B cell (primary cell): ENCODE measurements around the gene DLX1. TPM values are rescaled to one million over a fixed set of nuclear protein-coding genes. Genes with fewer than 3 reads are reported as not detected.

Experiments
- ATAC-seq: fragments of 200-7000 bp; cut with Tn5 transposase; one replicate; pipeline ENCODE4 v1.10.0; 2021; ENCODE audit warnings: low read depth, mild to moderate bottlenecking, moderate number of reproducible peaks, moderate library complexity
- CTCF ChIA-PET: fragments of 350-600 bp; sonication (Branson Sonifier 250); formaldehyde crosslinking; loops from one replicate; lab custom pipeline; 2021; ENCODE audit warnings: antibody characterized with exemption, inconsistent platforms; lab: Charles Lee
- POLR2A ChIA-PET: fragments of 350-600 bp; sonication (Branson Sonifier 250); formaldehyde crosslinking; loops from one replicate; lab custom pipeline; 2021; ENCODE audit warnings: antibody characterized with exemption; lab: Charles Lee
- DNase-seq: peaks from one replicate; pipeline ENCODE4 v3.0.0; 2013
- H2AFZ ChIP-seq: 2 replicates; pipeline ENCODE4 v1.6.1; 2012; ENCODE audit warnings: mild to moderate bottlenecking, low read depth, low read length; ENCODE audit not compliant: insufficient read depth, poor library complexity, severe bottlenecking
- H3K27ac ChIP-seq, 2 donors: 1 replicate in 1 of 2; 2 replicates in 1 of 2; pipeline ENCODE4 v1.5.1; 2012 to 2013; ENCODE audit warnings: low read length in 2 of 2, mild to moderate bottlenecking in 2 of 2, moderate library complexity in 1 of 2
- H3K27me3 ChIP-seq, 4 experiments: fragments of 200-600 bp in 1 of 4; sonication (generic) in 1 of 4; replicated peaks in 1 of 4; 1 replicate in 2 of 4; 2 replicates in 2 of 4; pipeline versions ENCODE4 v1.6.1 to v1.7.0; 2013 to 2016; ENCODE audit warnings: low read length in 3 of 4, mild to moderate bottlenecking in 2 of 4, mixed read lengths in 1 of 4, moderate library complexity in 1 of 4; ENCODE audit not compliant: insufficient read depth in 4 of 4, control insufficient read depth in 3 of 4; ENCODE audit errors: control extremely low read depth in 1 of 4
- H3K36me3 ChIP-seq, 2 experiments: replicated peaks in 1 of 2; 1 replicate in 1 of 2; 2 replicates in 1 of 2; pipeline versions ENCODE4 v1.6.1 to v1.7.1; 2013; ENCODE audit warnings: low read length in 1 of 2; ENCODE audit not compliant: insufficient read depth in 2 of 2, control insufficient read depth in 1 of 2; ENCODE audit errors: control extremely low read depth in 1 of 2, extremely low read depth in 1 of 2
- H3K4me1 ChIP-seq, 2 donors: fragments of 200-600 bp in 1 of 2; sonication (generic) in 1 of 2; 1 replicate in 1 of 2; 2 replicates in 1 of 2; pipeline versions ENCODE4 v1.5.1 to v1.6.1; 2013 to 2017; ENCODE audit warnings: low read length in 2 of 2; ENCODE audit not compliant: control insufficient read depth in 2 of 2, insufficient read depth in 2 of 2
- H3K4me2 ChIP-seq: replicated peaks from 2 replicates; pipeline ENCODE3; 2012; ENCODE audit warnings: mild to moderate bottlenecking, low read depth, low read length; ENCODE audit not compliant: poor library complexity, severe bottlenecking
- H3K4me3 ChIP-seq, 5 experiments: fragments of 200-600 bp in 1 of 5; sonication (generic) in 1 of 5; 1 replicate in 3 of 5; 2 replicates in 2 of 5; pipeline versions ENCODE4 v1.5.1 to v1.7.0; 2011 to 2016; ENCODE audit warnings: low read length in 4 of 5, mild to moderate bottlenecking in 4 of 5, low read depth in 2 of 5, control low read depth in 1 of 5, moderate library complexity in 1 of 5; ENCODE audit not compliant: insufficient read depth in 1 of 5; ENCODE audit errors: control extremely low read depth in 1 of 5, extremely low read depth in 1 of 5
- H3K79me2 ChIP-seq: fragments of 200-600 bp; sonication (generic); one replicate; pipeline ENCODE4 v1.6.0; 2016; ENCODE audit warnings: low read length; ENCODE audit not compliant: control insufficient read depth, insufficient read depth
- H3K9ac ChIP-seq: fragments of 200-600 bp; sonication (generic); 2 replicates; pipeline ENCODE4 v1.6.1; 2017; ENCODE audit warnings: mild to moderate bottlenecking, low read length, moderate library complexity
- H3K9me3 ChIP-seq, 3 donors: one replicate each; pipeline versions ENCODE4 v1.6.1 to v1.7.1; 2013; ENCODE audit warnings: low read length in 2 of 3; ENCODE audit not compliant: control insufficient read depth in 2 of 3, insufficient read depth in 1 of 3; ENCODE audit errors: control extremely low read depth in 1 of 3
- H4K20me1 ChIP-seq: 2 replicates; pipeline ENCODE4 v1.6.0; 2012; ENCODE audit warnings: mild to moderate bottlenecking, low read length; ENCODE audit not compliant: insufficient read depth, control insufficient read depth, poor library complexity, severe bottlenecking
- H3K27ac Mint-ChIP-seq: one replicate; pipeline ENCODE4 v1.8.0; 2021; ENCODE audit warnings: mixed read lengths
- H3K27me3 Mint-ChIP-seq: one replicate; pipeline ENCODE4 v1.8.0; 2021; ENCODE audit warnings: mixed read lengths
- H3K4me1 Mint-ChIP-seq: one replicate; pipeline ENCODE4 v1.8.0; 2021; ENCODE audit warnings: mixed read lengths
- H3K4me3 Mint-ChIP-seq: one replicate; pipeline ENCODE4 v1.8.0; 2021; ENCODE audit warnings: mixed read lengths
- H3K9me3 Mint-ChIP-seq: one replicate; pipeline ENCODE4 v1.8.0; 2022; ENCODE audit warnings: mixed read lengths; ENCODE audit not compliant: insufficient read depth
- CTCF ChIP-seq: fragments of 200-600 bp; IDR thresholded peaks from one replicate; pipeline ENCODE4 v1.8.0; 2022; ENCODE audit warnings: antibody characterized with exemption, mild to moderate bottlenecking
- EZH2 ChIP-seq: IDR thresholded peaks from 2 replicates; pipeline ENCODE4 v1.6.1; 2012; ENCODE audit warnings: borderline replicate concordance, low read depth, mild to moderate bottlenecking, moderate library complexity, low read length; ENCODE audit not compliant: insufficient read depth, poor library complexity, severe bottlenecking
- WGBS: methylation state at CpG from one replicate; pipeline ENCODE4 v1.1.5; 2013; ENCODE audit warnings: missing lambda C conversion rate; ENCODE audit not compliant: insufficient coverage; 5-methylcytosine and 5-hydroxymethylcytosine counted together
- intact Hi-C: fragments of 100-400 bp; cut with micrococcal nuclease; formaldehyde crosslinking; loops from one replicate; pipeline ENCODE4 v1.10.0; 2022
- polyA plus RNA-seq: library from polyadenylated mRNA; depleted of rRNA; stranded (reverse); fragments of >200 nt; gene quantifications from 2 replicates; pipeline ENCODE4 v1.2.3, GENCODE V29; 2012
- total RNA-seq, 2 donors: library from RNA; stranded (reverse); fragments of 120-200 nt in 1 of 2; gene quantifications; 1 replicate in 1 of 2; 2 replicates in 1 of 2; pipeline versions ENCODE4 v1.2.3 to v1.2.4, GENCODE V29; 2013 to 2022

Gene DLX1
- total and polyA plus RNA-seq, 2 donors (not counting 1 experiment from before 2014, with no cell fraction given): not detected

GRCh38 chr2:172049567-172050120 lies 35.7 kb upstream of the DLX1 start:
- Mint-ChIP-seq H3K27me3 (no peaks in the 10 kb centered on the region), H3K4me1 (no peaks in the 10 kb centered on the region), H3K9me3 (no peaks in the 10 kb centered on the region), H3K4me3 (no peak overlapping the region), H3K27ac (no peak overlapping the region)
- Histone ChIP-seq H2AFZ (no peak overlapping the region), H3K27me3 (no peaks in the 10 kb centered on the region), H3K79me2 (no peaks in the 10 kb centered on the region), H3K4me1 (no peaks in the 10 kb centered on the region), H3K4me3 (no peak overlapping the region), H3K9ac (no peak overlapping the region), H3K4me2 (no peak overlapping the region), H3K36me3 (no peaks in the 10 kb centered on the region), H4K20me1 (no peaks in the 10 kb centered on the region), H3K9me3 (no peaks in the 10 kb centered on the region), H3K27ac (no peak overlapping the region)
- intact Hi-C loops: no loop called here
- CTCF ChIA-PET: interaction anchor here (0.9 kb wide), 1 partner anchor 12 kb away, joined by 4 read pairs; no protein-coding TSS in a partner anchor
- POLR2A ChIA-PET: no interaction called here
- WGBS: no CpG with 5 or more reads among the region's 2 CpGs
- TF ChIP-seq EZH2 (no peak), CTCF (no peak)
- ATAC-seq (no peak), DNase-seq (no peak)

- DNase-seq (no peak), ATAC-seq (no peak)
- Mint-ChIP-seq H3K4me3 (no peak overlapping the region), H3K27me3 (no peaks in the 10 kb centered on the region), H3K4me1 (no peaks in the 10 kb centered on the region), H3K27ac (no peak overlapping the region), H3K9me3 (no peaks in the 10 kb centered on the region)
- no peaks in the 10 kb centered on the region for H3K27me3 ChIP-seq
- H3K4me2 ChIP-seq: no peak overlapping the region
- H3K4me3 ChIP-seq: no peak overlapping the region
- ChIA-PET POLR2A (no interaction called here), CTCF (interaction anchor here (0.9 kb wide), 1 partner anchor 13 kb away, joined by 4 read pairs; no protein-coding TSS in a partner anchor)
- H3K79me2 ChIP-seq: no peaks in the 10 kb centered on the region
- intact Hi-C loops: no loop called here
- H3K4me1 ChIP-seq: no peaks in the 10 kb centered on the region
- no peaks in the 10 kb centered on the region for H3K36me3 ChIP-seq
- TF ChIP-seq CTCF (no peak), EZH2 (no peak)
- H4K20me1 ChIP-seq: no peaks in the 10 kb centered on the region
- no peaks in the 10 kb centered on the region for H3K9me3 ChIP-seq
- H2AFZ ChIP-seq: no peak overlapping the region
- WGBS: no CpG with 5 or more reads among the region's 1 CpG
- H3K27ac ChIP-seq: no peak overlapping the region
- H3K9ac ChIP-seq: no peak overlapping the region
Measured at GRCh38 chr2:172050479-172051125, 34.7 kb upstream of the DLX1 start.
